ENCODE results near the gene C16orf74. TPM values are rescaled to one million over a fixed set of nuclear protein-coding genes. Genes with fewer than 3 reads are reported as not detected.

The C16orf74 gene
- total and polyA plus RNA-seq, 2 of the 8 experiments (the other 6 are each of a cell fraction or from before 2014, with no cell fraction given): 7.3 to 9.3 TPM

DNA sequence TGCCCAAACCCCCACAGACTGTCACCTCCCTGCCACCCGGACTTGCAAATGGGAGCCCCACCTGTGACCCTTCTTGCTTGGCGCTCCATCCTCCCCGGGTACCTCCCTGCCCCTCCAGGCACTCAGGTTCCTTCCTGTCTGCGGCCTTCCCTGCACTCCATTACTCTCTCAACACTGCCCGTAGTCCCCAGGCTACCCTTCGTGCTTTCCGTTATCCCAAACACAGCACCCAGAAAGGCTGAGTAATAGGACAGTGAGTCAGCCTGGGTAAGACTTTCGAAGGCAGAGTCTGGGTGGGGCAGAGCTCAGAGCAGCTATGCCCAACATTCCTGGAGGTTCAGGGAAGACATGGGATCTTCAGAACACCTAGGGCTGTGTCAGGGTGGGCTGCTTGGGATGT lies 16.6 kb upstream of the C16orf74 start (continued):
- TF ChIP-seq, protein P1, sequence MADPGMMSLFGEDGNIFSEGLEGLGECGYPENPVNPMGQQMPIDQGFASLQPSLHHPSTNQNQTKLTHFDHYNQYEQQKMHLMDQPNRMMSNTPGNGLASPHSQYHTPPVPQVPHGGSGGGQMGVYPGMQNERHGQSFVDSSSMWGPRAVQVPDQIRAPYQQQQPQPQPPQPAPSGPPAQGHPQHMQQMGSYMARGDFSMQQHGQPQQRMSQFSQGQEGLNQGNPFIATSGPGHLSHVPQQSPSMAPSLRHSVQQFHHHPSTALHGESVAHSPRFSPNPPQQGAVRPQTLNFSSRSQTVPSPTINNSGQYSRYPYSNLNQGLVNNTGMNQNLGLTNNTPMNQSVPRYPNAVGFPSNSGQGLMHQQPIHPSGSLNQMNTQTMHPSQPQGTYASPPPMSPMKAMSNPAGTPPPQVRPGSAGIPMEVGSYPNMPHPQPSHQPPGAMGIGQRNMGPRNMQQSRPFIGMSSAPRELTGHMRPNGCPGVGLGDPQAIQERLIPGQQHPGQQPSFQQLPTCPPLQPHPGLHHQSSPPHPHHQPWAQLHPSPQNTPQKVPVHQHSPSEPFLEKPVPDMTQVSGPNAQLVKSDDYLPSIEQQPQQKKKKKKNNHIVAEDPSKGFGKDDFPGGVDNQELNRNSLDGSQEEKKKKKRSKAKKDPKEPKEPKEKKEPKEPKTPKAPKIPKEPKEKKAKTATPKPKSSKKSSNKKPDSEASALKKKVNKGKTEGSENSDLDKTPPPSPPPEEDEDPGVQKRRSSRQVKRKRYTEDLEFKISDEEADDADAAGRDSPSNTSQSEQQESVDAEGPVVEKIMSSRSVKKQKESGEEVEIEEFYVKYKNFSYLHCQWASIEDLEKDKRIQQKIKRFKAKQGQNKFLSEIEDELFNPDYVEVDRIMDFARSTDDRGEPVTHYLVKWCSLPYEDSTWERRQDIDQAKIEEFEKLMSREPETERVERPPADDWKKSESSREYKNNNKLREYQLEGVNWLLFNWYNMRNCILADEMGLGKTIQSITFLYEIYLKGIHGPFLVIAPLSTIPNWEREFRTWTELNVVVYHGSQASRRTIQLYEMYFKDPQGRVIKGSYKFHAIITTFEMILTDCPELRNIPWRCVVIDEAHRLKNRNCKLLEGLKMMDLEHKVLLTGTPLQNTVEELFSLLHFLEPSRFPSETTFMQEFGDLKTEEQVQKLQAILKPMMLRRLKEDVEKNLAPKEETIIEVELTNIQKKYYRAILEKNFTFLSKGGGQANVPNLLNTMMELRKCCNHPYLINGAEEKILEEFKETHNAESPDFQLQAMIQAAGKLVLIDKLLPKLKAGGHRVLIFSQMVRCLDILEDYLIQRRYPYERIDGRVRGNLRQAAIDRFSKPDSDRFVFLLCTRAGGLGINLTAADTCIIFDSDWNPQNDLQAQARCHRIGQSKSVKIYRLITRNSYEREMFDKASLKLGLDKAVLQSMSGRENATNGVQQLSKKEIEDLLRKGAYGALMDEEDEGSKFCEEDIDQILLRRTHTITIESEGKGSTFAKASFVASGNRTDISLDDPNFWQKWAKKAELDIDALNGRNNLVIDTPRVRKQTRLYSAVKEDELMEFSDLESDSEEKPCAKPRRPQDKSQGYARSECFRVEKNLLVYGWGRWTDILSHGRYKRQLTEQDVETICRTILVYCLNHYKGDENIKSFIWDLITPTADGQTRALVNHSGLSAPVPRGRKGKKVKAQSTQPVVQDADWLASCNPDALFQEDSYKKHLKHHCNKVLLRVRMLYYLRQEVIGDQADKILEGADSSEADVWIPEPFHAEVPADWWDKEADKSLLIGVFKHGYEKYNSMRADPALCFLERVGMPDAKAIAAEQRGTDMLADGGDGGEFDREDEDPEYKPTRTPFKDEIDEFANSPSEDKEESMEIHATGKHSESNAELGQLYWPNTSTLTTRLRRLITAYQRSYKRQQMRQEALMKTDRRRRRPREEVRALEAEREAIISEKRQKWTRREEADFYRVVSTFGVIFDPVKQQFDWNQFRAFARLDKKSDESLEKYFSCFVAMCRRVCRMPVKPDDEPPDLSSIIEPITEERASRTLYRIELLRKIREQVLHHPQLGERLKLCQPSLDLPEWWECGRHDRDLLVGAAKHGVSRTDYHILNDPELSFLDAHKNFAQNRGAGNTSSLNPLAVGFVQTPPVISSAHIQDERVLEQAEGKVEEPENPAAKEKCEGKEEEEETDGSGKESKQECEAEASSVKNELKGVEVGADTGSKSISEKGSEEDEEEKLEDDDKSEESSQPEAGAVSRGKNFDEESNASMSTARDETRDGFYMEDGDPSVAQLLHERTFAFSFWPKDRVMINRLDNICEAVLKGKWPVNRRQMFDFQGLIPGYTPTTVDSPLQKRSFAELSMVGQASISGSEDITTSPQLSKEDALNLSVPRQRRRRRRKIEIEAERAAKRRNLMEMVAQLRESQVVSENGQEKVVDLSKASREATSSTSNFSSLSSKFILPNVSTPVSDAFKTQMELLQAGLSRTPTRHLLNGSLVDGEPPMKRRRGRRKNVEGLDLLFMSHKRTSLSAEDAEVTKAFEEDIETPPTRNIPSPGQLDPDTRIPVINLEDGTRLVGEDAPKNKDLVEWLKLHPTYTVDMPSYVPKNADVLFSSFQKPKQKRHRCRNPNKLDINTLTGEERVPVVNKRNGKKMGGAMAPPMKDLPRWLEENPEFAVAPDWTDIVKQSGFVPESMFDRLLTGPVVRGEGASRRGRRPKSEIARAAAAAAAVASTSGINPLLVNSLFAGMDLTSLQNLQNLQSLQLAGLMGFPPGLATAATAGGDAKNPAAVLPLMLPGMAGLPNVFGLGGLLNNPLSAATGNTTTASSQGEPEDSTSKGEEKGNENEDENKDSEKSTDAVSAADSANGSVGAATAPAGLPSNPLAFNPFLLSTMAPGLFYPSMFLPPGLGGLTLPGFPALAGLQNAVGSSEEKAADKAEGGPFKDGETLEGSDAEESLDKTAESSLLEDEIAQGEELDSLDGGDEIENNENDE (IDR thresholded peaks at IDR 0.05; ENCODE audit: insufficient replicate concordance, low read length): no peak
- TF ChIP-seq SIN3A (conservative IDR thresholded peaks at IDR 0.05 in 1 of 2, IDR thresholded peaks at IDR 0.05 in 1 of 2; ENCODE audit: low read depth in 1 of 2, low read length in 2 of 2) (no peak), HDAC2 (IDR thresholded peaks at IDR 0.05; ENCODE audit: borderline replicate concordance in 1 of 2, low read depth in 2 of 2, low read length in 2 of 2) (no peak), RFX5 (IDR thresholded peaks at IDR 0.05; ENCODE audit: borderline replicate concordance, low read depth, low read length) (no peak), TBP (IDR thresholded peaks at IDR 0.05; ENCODE audit: low read depth, low read length) (no peak), BRCA1 (IDR thresholded peaks at IDR 0.05; ENCODE audit: low read depth, low read length) (no peak), TCF12 (IDR thresholded peaks at IDR 0.05; ENCODE audit: low read depth, low read length) (no peak), BCL11A (IDR thresholded peaks at IDR 0.05; ENCODE audit: low read depth in 2 of 2, low read length in 2 of 2) (no peak), RXRA (IDR thresholded peaks at IDR 0.05; ENCODE audit: insufficient read depth, low read depth, low read length) (no peak)
- TF ChIP-seq, protein P2, sequence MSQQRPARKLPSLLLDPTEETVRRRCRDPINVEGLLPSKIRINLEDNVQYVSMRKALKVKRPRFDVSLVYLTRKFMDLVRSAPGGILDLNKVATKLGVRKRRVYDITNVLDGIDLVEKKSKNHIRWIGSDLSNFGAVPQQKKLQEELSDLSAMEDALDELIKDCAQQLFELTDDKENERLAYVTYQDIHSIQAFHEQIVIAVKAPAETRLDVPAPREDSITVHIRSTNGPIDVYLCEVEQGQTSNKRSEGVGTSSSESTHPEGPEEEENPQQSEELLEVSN (IDR thresholded peaks at IDR 0.05): no peak
